H1 (cell line): ENCODE results near the gene KRTAP3-1. TPM values are rescaled to one million over a fixed set of nuclear protein-coding genes. Genes with fewer than 3 reads are reported as not detected.

Experiments
- PHF8 ChIP-seq: fragments of 200-600 bp; sonication (generic); conservative IDR thresholded peaks from 2 replicates; pipeline ENCODE4 v1.7.1; 2012; ENCODE audit warnings: low read depth, mild to moderate bottlenecking, inconsistent platforms, low read length, moderate library complexity
- ZNF274 ChIP-seq: IDR thresholded peaks from 2 replicates; pipeline ENCODE4 v1.7.0; 2012; ENCODE audit warnings: low read length, borderline replicate concordance; ENCODE audit errors: extremely low read depth
- polyA plus RNA-seq, 7 experiments: library from polyadenylated mRNA; depleted of rRNA in 3 of 7; stranded (reverse) in 5 of 7; unstranded in 2 of 7; fragments of >200 nt in 5 of 7; fragments of 200-250 nt in 2 of 7; gene quantifications; 1 replicate in 5 of 7; 2 replicates in 1 of 7; 4 replicates in 1 of 7; pipeline versions ENCODE4 v1.2.1 to v1.2.3, GENCODE V29; 2011 to 2013; ENCODE audit warnings: missing spikeins in 2 of 7, mixed read lengths in 2 of 7
- total RNA-seq: library from RNA; stranded (reverse); fragmentation: NEBNext Ultra II Directional; extraction: Animal tissue kit (Norgen Biotek cat#: 25700); gene quantifications from 2 replicates; pipeline ENCODE4 v1.2.1, GENCODE V29; 2021
- TF ChIP-seq, protein P1 (sequence below): IDR thresholded peaks from 2 replicates; pipeline ENCODE4 v1.6.1; 2011; ENCODE audit warnings: low read length, improper control_type of control experiment

The KRTAP3-1 gene
- total and polyA plus RNA-seq, 2 of the 8 experiments (the other 6 are each of a cell fraction or from before 2014, with no cell fraction given): not detected

DNA sequence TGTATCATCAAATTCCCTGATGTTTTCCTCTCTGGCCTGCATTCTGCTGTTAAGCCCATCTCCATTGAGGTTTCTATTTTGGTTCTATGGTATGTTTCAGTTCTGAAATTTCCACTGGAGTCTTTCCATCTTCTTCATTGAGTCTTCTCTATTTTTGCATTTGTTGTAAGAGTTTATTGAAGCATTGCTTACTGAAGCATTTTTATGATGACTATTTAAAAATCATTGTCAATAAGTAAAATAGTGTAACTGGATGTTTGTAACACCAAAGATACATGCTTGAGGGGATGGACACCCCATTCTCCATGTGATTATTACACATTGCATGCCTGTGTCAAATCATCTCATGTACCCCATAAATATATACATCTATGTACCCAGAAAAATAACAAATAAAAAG, 33.4 kb downstream of the KRTAP3-1 start (continued):
- TF ChIP-seq ZNF274 (no peak), PHF8 (no peak)
- TF ChIP-seq, protein P1, sequence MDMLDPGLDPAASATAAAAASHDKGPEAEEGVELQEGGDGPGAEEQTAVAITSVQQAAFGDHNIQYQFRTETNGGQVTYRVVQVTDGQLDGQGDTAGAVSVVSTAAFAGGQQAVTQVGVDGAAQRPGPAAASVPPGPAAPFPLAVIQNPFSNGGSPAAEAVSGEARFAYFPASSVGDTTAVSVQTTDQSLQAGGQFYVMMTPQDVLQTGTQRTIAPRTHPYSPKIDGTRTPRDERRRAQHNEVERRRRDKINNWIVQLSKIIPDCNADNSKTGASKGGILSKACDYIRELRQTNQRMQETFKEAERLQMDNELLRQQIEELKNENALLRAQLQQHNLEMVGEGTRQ: no peak
- TF ChIP-seq, all 59 proteins: peak for 0
